DMS 273 (cell line): ENCODE data around the gene SPTY2D1.

Experiments
- DNase-seq: peaks from one replicate; lab custom pipeline; 2025; ENCODE audit not compliant: unreplicated experiment; lab: John Stamatoyannopoulos, UW

The SPTY2D1 gene

GRCh38 chr11:18566406-18566805 is 67.7 kb downstream of the SPTY2D1 start:
- DNase-seq, result no peak

GRCh38 chr11:18564149-18564548 is 70.0 kb downstream of the SPTY2D1 start:
- no peak for DNase-seq

GRCh38 chr11:18563090-18563730 is 70.9 kb downstream of the SPTY2D1 start:
- DNase-seq, result no peak
